HG03439 (cell line): ENCODE measurements around the gene TOPORS.
"Not testable (repeated sequence)": the region's sequence is repeated elsewhere in the genome, so short reads cannot be mapped to it uniquely, and the experiment has no call there.

ENCODE experiments used
- ATAC-seq: cut with Tn5 transposase; IDR thresholded peaks from one replicate; pipeline ENCODE4 v1.9.1; 2021; ENCODE audit warnings: mild to moderate bottlenecking, moderate library complexity; ENCODE audit not compliant: unreplicated experiment

The TOPORS gene

GRCh38 chr9:32552172-32552872, at the start of gene TOPORS, which contains the start of gene SMIM27:
TSS of gene TOPORS (minus strand) at chr9:32552586. CDS start at chr9:32552436, 150 bp downstream.
TSS of gene SMIM27 (plus strand) at chr9:32552327. CDS start at chr9:32552435, 108 bp downstream.
- ATAC-seq, result peak; percentile 62

GRCh38 chr9:32599021-32599420, 46.6 kb upstream of the TOPORS start:
- ATAC-seq, result not testable (repeated sequence)

GRCh38 chr9:32596936-32597335, 44.5 kb upstream of the TOPORS start:
- no peak for ATAC-seq

- no peak for ATAC-seq
Measured at GRCh38 chr9:32596096-32596865, 43.9 kb upstream of the TOPORS start.

GRCh38 chr9:32590898-32591297, 38.5 kb upstream of the TOPORS start:
- no peak for ATAC-seq

- no peak for ATAC-seq
Measured at GRCh38 chr9:32590476-32590875, 38.1 kb upstream of the TOPORS start.

- ATAC-seq, result peak; percentile 58
Measured at GRCh38 chr9:32589083-32589723, 36.8 kb upstream of the TOPORS start.

GRCh38 chr9:32587901-32588300, 35.5 kb upstream of the TOPORS start:
- ATAC-seq, result no peak

GRCh38 chr9:32584784-32585183, 32.4 kb upstream of the TOPORS start:
- ATAC-seq, result no peak

GRCh38 chr9:32581512-32582143, 29.2 kb upstream of the TOPORS start:
- ATAC-seq, result no peak

- ATAC-seq, result no peak
Measured at GRCh38 chr9:32580631-32581300, 28.4 kb upstream of the TOPORS start.

- no peak for ATAC-seq
Measured at GRCh38 chr9:32579706-32580331, 27.4 kb upstream of the TOPORS start.

GRCh38 chr9:32578976-32579375, 26.6 kb upstream of the TOPORS start:
- ATAC-seq, result no peak

- ATAC-seq, result no peak
Measured at GRCh38 chr9:32577316-32577715, 24.9 kb upstream of the TOPORS start.

- ATAC-seq, result no peak
Measured at GRCh38 chr9:32574858-32575257, 22.5 kb upstream of the TOPORS start.

GRCh38 chr9:32573821-32574220, 21.4 kb upstream of the TOPORS start:
- no peak for ATAC-seq

GRCh38 chr9:32572900-32573523, 20.6 kb upstream of the TOPORS start, which contains the start of gene NDUFB6:
TSS of gene NDUFB6 (minus strand) at chr9:32573159. CDS start at chr9:32573060, 99 bp downstream.
- ATAC-seq, result peak; percentile 88

GRCh38 chr9:32571969-32572899, 19.8 kb upstream of the TOPORS start:
- peak; percentile 87 for ATAC-seq
